Osteoblast (primary cell): ENCODE measurements around the gene TRPC4. TPM values are rescaled to one million over a fixed set of nuclear protein-coding genes. Genes with fewer than 3 reads are reported as not detected.

Experiments
- DNase-seq: peaks from one replicate; pipeline ENCODE4 v3.0.0; 2011; ENCODE audit warnings: low spot score, mixed read lengths; ENCODE audit not compliant: insufficient read length; ENCODE audit errors: missing footprints
- H2AFZ ChIP-seq: 2 replicates; pipeline ENCODE4 v1.6.0; 2011; ENCODE audit warnings: mild to moderate bottlenecking, low read length
- H3K27ac ChIP-seq: 2 replicates; pipeline ENCODE4 v1.5.1; 2011; ENCODE audit warnings: mild to moderate bottlenecking, low read depth, low read length, moderate library complexity
- H3K27me3 ChIP-seq: 2 replicates; pipeline ENCODE4 v1.6.0; 2012; ENCODE audit warnings: mild to moderate bottlenecking, control low read depth, inconsistent platforms, low read length, moderate library complexity; ENCODE audit not compliant: insufficient read depth
- H3K36me3 ChIP-seq: 2 replicates; pipeline ENCODE4 v1.5.1; 2011; ENCODE audit warnings: mild to moderate bottlenecking, low read length, control low read depth, moderate library complexity; ENCODE audit not compliant: insufficient read depth
- H3K4me1 ChIP-seq: 2 replicates; pipeline ENCODE4 v1.5.1; 2011; ENCODE audit warnings: mild to moderate bottlenecking, low read length, control low read depth, moderate library complexity; ENCODE audit not compliant: insufficient read depth
- H3K4me2 ChIP-seq: 2 replicates; pipeline ENCODE4 v1.6.0; 2011; ENCODE audit warnings: mild to moderate bottlenecking, low read length; ENCODE audit not compliant: insufficient read depth
- H3K4me3 ChIP-seq: fragments of 200-600 bp; sonication (generic); 3 replicates; pipeline ENCODE4 v1.5.1; 2012; ENCODE audit warnings: mild to moderate bottlenecking, low read length, inconsistent platforms; ENCODE audit not compliant: insufficient read depth
- H3K79me2 ChIP-seq: 2 replicates; pipeline ENCODE4 v1.6.0; 2012; ENCODE audit warnings: mild to moderate bottlenecking, low read length, control low read depth, inconsistent platforms; ENCODE audit not compliant: insufficient read depth
- H3K9me3 ChIP-seq: 2 replicates; pipeline ENCODE4 v1.5.1; 2011; ENCODE audit warnings: low read depth, low read length, control low read depth
- H4K20me1 ChIP-seq: 2 replicates; pipeline ENCODE4 v1.6.0; 2012; ENCODE audit warnings: mild to moderate bottlenecking, low read length, control low read depth; ENCODE audit not compliant: insufficient read depth
- CTCF ChIP-seq: IDR thresholded peaks from 2 replicates; pipeline ENCODE4 v1.5.1; 2011; ENCODE audit warnings: mild to moderate bottlenecking, low read depth, low read length, moderate library complexity; ENCODE audit errors: extremely low read depth
- total RNA-seq: library from RNA; depleted of rRNA; stranded (reverse); fragments of >200 nt; gene quantifications from 2 replicates; pipeline ENCODE4 v1.2.3, GENCODE V29; 2012

Gene TRPC4
- total RNA-seq, 1 donor: 9.8 TPM

GRCh38 chr13:37690361-37690760 is 179.2 kb downstream of the TRPC4 start:
- Histone ChIP-seq H3K27me3 (no peaks in the 10 kb centered on the region), H3K4me2 (no peak overlapping the region), H3K27ac (no peak overlapping the region), H3K4me1 (peaks cover 4% of the 10 kb centered on the region), H3K36me3 (peaks cover 14% of the 10 kb centered on the region), H2AFZ (no peak overlapping the region), H3K9me3 (no peaks in the 10 kb centered on the region), H3K79me2 (peaks cover 10% of the 10 kb centered on the region), H4K20me1 (no peaks in the 10 kb centered on the region), H3K4me3 (no peak overlapping the region)
- no peak for DNase-seq
- TF ChIP-seq CTCF: no peak

GRCh38 chr13:37686501-37686900 is 183.1 kb downstream of the TRPC4 start:
- no peak for TF ChIP-seq CTCF
- Histone ChIP-seq H3K36me3 (peaks cover 9% of the 10 kb centered on the region), H3K4me1 (peaks cover 19% of the 10 kb centered on the region), H3K79me2 (peaks cover 8% of the 10 kb centered on the region), H3K9me3 (no peaks in the 10 kb centered on the region), H3K4me3 (no peak overlapping the region), H2AFZ (no peak overlapping the region), H4K20me1 (no peaks in the 10 kb centered on the region), H3K27ac (no peak overlapping the region), H3K4me2 (no peak overlapping the region), H3K27me3 (no peaks in the 10 kb centered on the region)
- DNase-seq: no peak

- Histone ChIP-seq H2AFZ (no peak overlapping the region), H3K9me3 (no peaks in the 10 kb centered on the region), H3K4me2 (no peak overlapping the region), H3K36me3 (peaks cover 5% of the 10 kb centered on the region), H3K27ac (peak overlapping the region; percentile 27), H3K79me2 (peaks cover 8% of the 10 kb centered on the region), H4K20me1 (no peaks in the 10 kb centered on the region), H3K4me3 (no peak overlapping the region), H3K4me1 (peaks cover 30% of the 10 kb centered on the region), H3K27me3 (no peaks in the 10 kb centered on the region)
- TF ChIP-seq CTCF: no peak
- DNase-seq: no peak
Measured at GRCh38 chr13:37685206-37685605, 184.4 kb downstream of the TRPC4 start.

- TF ChIP-seq CTCF: no peak
- H3K27me3 ChIP-seq: no peaks in the 10 kb centered on the region
- peak overlapping the region; percentile 89 for H3K27ac ChIP-seq
- peaks cover 5% of the 10 kb centered on the region for H3K36me3 ChIP-seq
- no peaks in the 10 kb centered on the region for H3K9me3 ChIP-seq
- no peak overlapping the region for H2AFZ ChIP-seq
- peak overlapping the region; percentile 65 for H3K4me2 ChIP-seq
- no peak for DNase-seq
- H3K4me3 ChIP-seq: no peak overlapping the region
- H4K20me1 ChIP-seq: no peaks in the 10 kb centered on the region
- peaks cover 30% of the 10 kb centered on the region for H3K4me1 ChIP-seq
- peaks cover 10% of the 10 kb centered on the region for H3K79me2 ChIP-seq
Measured at GRCh38 chr13:37682496-37682895, 187.1 kb downstream of the TRPC4 start.
